GM12872 (cell line): Measurements from ENCODE around the gene MS4A2.

ENCODE experiments used
- TF ChIP-seq, protein P1 (sequence below): IDR thresholded peaks from 3 replicates; pipeline ENCODE4 v1.5.1; 2011; ENCODE audit warnings: low read depth, mild to moderate bottlenecking, low read length, moderate library complexity; ENCODE audit not compliant: insufficient read depth

MS4A2 gene

GRCh38 chr11:60069450-60069849, 19.0 kb upstream of the MS4A2 start:
- TF ChIP-seq, protein P1, sequence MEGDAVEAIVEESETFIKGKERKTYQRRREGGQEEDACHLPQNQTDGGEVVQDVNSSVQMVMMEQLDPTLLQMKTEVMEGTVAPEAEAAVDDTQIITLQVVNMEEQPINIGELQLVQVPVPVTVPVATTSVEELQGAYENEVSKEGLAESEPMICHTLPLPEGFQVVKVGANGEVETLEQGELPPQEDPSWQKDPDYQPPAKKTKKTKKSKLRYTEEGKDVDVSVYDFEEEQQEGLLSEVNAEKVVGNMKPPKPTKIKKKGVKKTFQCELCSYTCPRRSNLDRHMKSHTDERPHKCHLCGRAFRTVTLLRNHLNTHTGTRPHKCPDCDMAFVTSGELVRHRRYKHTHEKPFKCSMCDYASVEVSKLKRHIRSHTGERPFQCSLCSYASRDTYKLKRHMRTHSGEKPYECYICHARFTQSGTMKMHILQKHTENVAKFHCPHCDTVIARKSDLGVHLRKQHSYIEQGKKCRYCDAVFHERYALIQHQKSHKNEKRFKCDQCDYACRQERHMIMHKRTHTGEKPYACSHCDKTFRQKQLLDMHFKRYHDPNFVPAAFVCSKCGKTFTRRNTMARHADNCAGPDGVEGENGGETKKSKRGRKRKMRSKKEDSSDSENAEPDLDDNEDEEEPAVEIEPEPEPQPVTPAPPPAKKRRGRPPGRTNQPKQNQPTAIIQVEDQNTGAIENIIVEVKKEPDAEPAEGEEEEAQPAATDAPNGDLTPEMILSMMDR: no peak

DNA sequence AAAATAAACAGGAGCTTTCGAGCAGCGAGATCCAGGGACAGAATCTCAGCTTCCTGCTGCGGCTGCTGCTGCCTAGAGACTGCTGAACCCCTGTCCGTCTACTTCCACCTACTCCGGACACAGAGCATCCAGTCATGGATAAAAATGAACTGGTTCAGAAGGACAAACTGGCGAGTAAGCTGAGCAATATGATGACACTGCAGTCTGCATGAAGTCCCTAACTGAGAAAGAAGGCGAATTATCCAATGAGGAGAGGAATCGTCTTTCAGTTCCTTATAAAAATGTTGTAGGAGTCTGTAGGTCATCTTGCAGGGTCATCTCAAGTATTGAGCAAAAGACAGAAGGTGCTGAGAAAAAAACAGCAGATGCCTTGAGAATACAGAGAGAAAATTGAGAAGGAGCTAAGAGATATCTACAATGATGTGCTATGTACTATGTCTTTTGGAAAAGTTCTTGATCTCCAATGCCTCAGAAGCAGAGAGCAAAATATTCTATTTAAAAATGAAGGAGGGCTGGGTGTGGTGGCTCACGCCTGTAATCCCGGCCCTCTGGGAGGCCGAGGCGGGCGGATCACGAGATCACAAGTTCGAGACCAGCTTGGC, 11.1 kb upstream of the MS4A2 start:
- TF ChIP-seq, protein P1: no peak

- TF ChIP-seq, protein P1: no peak
Measured at GRCh38 chr11:60077981-60078380, 10.5 kb upstream of the MS4A2 start.

DNA sequence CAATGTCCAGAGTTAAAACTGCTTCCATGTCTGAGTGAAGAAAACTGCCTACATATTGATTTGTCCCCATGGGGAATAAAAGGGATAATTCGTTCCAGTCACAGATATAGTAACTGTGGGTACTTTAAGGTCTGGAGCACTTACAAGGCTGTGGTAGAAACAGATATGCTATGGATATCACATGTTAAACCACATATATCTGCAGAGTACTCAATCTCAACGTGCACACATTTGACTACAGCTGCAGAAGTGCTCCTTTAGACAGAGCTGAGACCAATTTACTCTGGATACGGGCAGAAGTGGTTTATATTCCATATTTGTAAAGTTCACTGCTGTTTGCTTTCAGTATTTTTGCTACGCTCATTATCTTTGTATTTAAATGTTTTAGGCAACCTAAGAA, 9.7 kb upstream of the MS4A2 start:
- TF ChIP-seq, protein P1: no peak

DNA sequence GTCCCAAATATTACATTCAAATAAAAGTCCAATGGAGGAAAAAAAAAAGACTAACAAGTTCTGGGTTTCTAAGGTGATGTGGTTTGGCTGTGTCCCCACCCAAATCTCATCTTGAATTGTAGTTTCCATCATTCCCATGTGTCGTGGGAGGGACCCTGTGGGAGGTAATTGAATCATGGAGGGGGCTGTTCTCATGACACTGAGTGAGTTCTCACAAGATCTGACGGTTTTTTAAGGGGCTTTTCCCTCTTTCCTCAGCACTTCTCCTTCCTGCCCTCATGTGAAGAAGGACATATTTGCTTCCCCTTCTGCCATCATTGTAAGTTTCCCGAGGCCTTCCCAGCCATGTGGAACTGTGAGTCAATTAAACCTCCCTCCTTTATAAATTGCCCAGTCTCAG, 7.9 kb upstream of the MS4A2 start:
- TF ChIP-seq, protein P1: no peak

DNA sequence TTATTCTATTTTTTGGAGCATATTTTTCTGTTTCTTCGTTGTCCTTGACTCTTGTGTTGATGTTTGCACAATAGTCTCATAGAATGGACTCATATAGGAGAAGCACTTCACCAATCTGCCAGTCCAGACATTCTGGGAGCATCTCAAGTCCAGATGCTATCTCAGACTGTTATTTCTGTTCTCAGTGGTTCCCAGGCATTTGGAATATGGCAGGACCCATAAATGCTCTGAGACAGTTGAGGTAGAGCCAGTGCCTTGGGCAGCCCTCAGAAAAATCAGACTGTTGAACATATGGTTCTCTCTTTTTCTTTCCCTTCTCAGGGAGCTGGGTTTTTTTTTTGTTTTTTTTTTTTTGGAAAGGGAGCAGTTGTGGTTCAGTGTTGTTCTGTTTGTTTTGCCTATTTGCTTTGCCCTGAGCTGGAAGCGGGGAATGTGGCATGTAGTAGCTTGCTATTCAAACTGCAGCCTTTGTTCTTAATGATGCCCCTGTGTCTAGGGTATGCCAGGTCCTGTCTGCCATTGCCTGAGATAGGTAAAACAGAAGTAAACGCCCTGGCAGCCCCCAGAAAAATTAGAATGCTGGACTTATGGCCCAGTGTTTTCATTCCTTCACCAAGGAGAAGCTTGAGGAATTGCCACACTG, 3.7 kb upstream of the MS4A2 start:
- TF ChIP-seq, protein P1: no peak

DNA sequence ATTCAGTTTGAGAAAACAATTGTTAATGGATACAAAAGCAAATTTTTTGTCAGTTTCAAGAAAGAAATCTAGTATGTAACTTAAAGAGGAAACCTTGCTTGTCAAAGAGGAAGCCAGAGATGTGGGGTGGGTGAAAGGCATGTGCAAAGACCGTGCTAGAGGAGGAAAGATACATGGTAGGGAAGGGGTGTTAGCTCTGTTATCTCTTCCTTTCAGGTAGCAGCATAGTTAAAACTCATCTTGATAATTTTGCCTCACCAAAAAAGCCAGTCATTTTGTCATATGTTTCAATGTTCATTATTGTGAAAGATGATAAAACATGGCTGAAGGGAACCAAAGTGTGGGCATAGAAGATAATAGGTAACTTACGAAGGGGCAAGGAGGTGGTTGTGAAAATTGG, 2.6 kb upstream of the MS4A2 start:
- TF ChIP-seq, protein P1: no peak
